Progenitor cell of endocrine pancreas (in vitro differentiated cells): ENCODE results near the gene IFT122. TPM values are rescaled to one million over a fixed set of nuclear protein-coding genes. Genes with fewer than 3 reads are reported as not detected.

ENCODE experiments used
- DNase-seq: peaks from one replicate; pipeline ENCODE4 v3.0.0; 2021; ENCODE audit warnings: low spot score; ENCODE audit not compliant: unreplicated experiment
- H3K27ac Mint-ChIP-seq: 2 replicates; pipeline ENCODE4 v1.8.0; 2021; ENCODE audit warnings: mild to moderate bottlenecking, moderate library complexity, mixed read lengths
- H3K27me3 Mint-ChIP-seq: 2 replicates; pipeline ENCODE4 v1.8.0; 2021; ENCODE audit warnings: mixed read lengths
- H3K36me3 Mint-ChIP-seq: 2 replicates; pipeline ENCODE4 v1.8.0; 2022; ENCODE audit warnings: mixed read lengths; ENCODE audit not compliant: insufficient read depth
- H3K4me1 Mint-ChIP-seq: 2 replicates; pipeline ENCODE4 v1.8.0; 2021; ENCODE audit warnings: low read depth, mixed read lengths
- H3K4me3 Mint-ChIP-seq: 2 replicates; pipeline ENCODE4 v1.8.0; 2021; ENCODE audit warnings: low read depth, mild to moderate bottlenecking, moderate library complexity, mixed read lengths
- H3K9me3 Mint-ChIP-seq: 2 replicates; pipeline ENCODE4 v1.8.0; 2021; ENCODE audit warnings: low read depth, mixed read lengths
- CTCF ChIP-seq: fragments of 200-600 bp; sonication (generic); IDR thresholded peaks from one replicate; pipeline ENCODE4 v1.5.0; 2021; ENCODE audit warnings: antibody characterized with exemption, mild to moderate bottlenecking; ENCODE audit not compliant: unreplicated experiment
- total RNA-seq: library from RNA; stranded (reverse); gene quantifications from 2 replicates; pipeline ENCODE4 v1.2.1, GENCODE V29; 2021

Gene IFT122
- total RNA-seq, 1 donor from 2014 or later = 75.6 TPM

- peaks cover 23% of the 10 kb centered on the region for H3K36me3 Mint-ChIP-seq
- TF ChIP-seq CTCF = no peak
- H3K27me3 Mint-ChIP-seq = no peaks in the 10 kb centered on the region
- no peak overlapping the region for H3K27ac Mint-ChIP-seq
- no peaks in the 10 kb centered on the region for H3K9me3 Mint-ChIP-seq
- DNase-seq = no peak
- no peak overlapping the region for H3K4me3 Mint-ChIP-seq
- peaks cover 3% of the 10 kb centered on the region for H3K4me1 Mint-ChIP-seq
Observed at GRCh38 chr3:129460572-129460971, 20.5 kb downstream of the IFT122 start.

DNA sequence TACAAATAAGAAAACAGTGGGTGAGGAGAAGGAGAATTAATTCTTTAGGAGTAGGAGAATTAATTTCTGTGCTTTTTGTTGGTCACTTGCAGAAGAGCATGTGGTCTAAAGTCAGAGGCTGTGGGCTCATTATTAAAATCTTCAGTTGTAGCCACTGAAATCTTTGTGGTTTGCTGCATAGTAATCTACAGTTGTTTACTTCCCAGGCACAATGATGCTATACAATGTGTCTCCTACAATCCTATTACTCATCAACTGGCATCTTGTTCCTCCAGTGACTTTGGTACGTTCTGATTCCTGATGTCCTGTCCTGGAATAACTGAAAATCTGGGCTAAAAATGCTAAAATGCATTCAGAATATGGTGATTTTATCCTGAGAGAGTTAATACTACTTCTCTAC is 21.0 kb downstream of the IFT122 start:
- no peak for TF ChIP-seq CTCF
- DNase-seq = no peak
- Mint-ChIP-seq H3K36me3 (peaks cover 22% of the 10 kb centered on the region), H3K27ac (no peak overlapping the region), H3K9me3 (no peaks in the 10 kb centered on the region), H3K4me3 (no peak overlapping the region), H3K27me3 (no peaks in the 10 kb centered on the region), H3K4me1 (peaks cover 3% of the 10 kb centered on the region)

DNA sequence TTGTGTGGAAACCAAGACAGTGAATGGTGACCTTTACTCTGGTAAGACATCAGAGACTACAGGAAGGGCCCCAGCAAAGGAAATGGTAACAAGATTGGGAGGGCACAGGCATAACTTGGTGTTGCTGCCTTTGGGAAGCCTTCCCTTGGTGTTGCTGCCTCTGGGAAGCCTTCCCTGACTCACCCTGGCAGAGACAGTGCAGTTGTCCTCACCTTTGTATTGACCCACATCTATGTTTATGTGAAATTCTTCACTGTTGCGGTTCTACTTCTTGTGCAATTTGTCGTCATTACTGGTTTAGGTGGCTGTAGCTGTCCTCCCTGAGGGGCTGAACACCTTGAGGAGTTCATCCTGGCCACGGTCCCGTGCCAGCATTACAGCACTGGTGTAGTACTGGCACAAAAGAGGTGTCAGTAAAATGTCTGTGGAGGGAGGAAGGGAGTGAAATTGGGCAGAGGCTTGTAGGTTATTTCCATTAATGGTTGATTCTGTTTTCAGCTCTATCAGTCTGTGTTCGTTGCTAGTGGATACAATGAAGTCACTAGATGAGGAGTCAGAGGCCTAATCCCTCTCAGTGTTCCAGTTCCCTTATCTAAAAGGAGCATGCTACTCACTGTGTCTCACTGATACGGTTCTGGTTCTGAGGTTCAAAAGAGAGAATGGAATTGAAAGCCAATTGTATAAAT is 21.6 kb downstream of the IFT122 start:
- Mint-ChIP-seq H3K4me3 (no peak overlapping the region), H3K36me3 (peaks cover 22% of the 10 kb centered on the region), H3K9me3 (no peaks in the 10 kb centered on the region), H3K27ac (no peak overlapping the region), H3K27me3 (no peaks in the 10 kb centered on the region), H3K4me1 (peaks cover 3% of the 10 kb centered on the region)
- TF ChIP-seq CTCF = no peak
- DNase-seq = no peak

- H3K27ac Mint-ChIP-seq = no peak overlapping the region
Observed at GRCh38 chr3:129462361-129462968, 22.4 kb downstream of the IFT122 start.

DNA sequence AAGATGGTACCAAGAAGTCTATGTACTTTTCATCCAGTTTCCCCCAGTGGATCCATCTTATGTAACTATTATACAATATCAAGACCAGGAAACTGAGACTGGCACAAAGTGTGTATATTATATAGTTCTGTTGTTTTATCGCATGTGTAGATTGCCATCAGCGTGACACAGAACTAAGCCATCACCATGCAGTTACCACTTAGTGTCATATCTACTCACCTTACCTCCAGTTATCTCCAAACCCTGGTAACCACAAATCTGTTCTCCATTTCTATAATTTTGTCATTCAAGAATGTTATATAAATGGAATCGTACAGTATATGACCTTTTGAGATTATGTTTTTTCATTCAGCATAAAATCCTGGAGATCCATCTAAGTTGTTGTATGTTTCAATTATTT is 23.1 kb downstream of the IFT122 start:
- H3K9me3 Mint-ChIP-seq = no peaks in the 10 kb centered on the region
- peaks cover 22% of the 10 kb centered on the region for H3K36me3 Mint-ChIP-seq
- no peak for TF ChIP-seq CTCF
- no peak for DNase-seq
- no peaks in the 10 kb centered on the region for H3K27me3 Mint-ChIP-seq
- peaks cover 11% of the 10 kb centered on the region for H3K4me1 Mint-ChIP-seq
- no peak overlapping the region for H3K27ac Mint-ChIP-seq
- no peak overlapping the region for H3K4me3 Mint-ChIP-seq

More at GRCh38 chr3:129462361-129462968, 22.4 kb downstream of the IFT122 start:
- no peak for TF ChIP-seq CTCF
- no peaks in the 10 kb centered on the region for H3K27me3 Mint-ChIP-seq
- no peak for DNase-seq
- peaks cover 4% of the 10 kb centered on the region for H3K4me1 Mint-ChIP-seq
- peaks cover 22% of the 10 kb centered on the region for H3K36me3 Mint-ChIP-seq
- no peak overlapping the region for H3K4me3 Mint-ChIP-seq
- no peaks in the 10 kb centered on the region for H3K9me3 Mint-ChIP-seq
